DOHH2 (cell line): Measurements from ENCODE around the gene NUP93.

Experiments
- H3F3A ChIP-seq: fragments of 200-600 bp; sonication (generic), shearing (Covaris generic); 2 replicates; pipeline ENCODE4 v1.6.0; 2016; ENCODE audit warnings: antibody characterized with exemption, mild to moderate bottlenecking; ENCODE audit not compliant: control insufficient read depth, insufficient read depth
- H3K27ac ChIP-seq: fragments of 200-600 bp; sonication (generic); 2 replicates; pipeline ENCODE4 v1.5.1; 2014; ENCODE audit warnings: low read depth, mild to moderate bottlenecking, low read length, moderate library complexity
- H3K27me3 ChIP-seq: fragments of 200-600 bp; sonication (generic); 2 replicates; pipeline ENCODE4 v1.6.1; 2014; ENCODE audit warnings: mild to moderate bottlenecking, low read length, mixed read lengths; ENCODE audit not compliant: control insufficient read depth
- H3K36me3 ChIP-seq: fragments of 200-600 bp; sonication (generic); 2 replicates; pipeline ENCODE4 v1.6.1; 2014; ENCODE audit warnings: mild to moderate bottlenecking, low read length, moderate library complexity, mixed read lengths; ENCODE audit not compliant: control insufficient read depth
- H3K4me1 ChIP-seq: fragments of 200-600 bp; sonication (generic); 2 replicates; pipeline ENCODE4 v1.6.1; 2014; ENCODE audit warnings: mild to moderate bottlenecking, low read length, mixed read lengths; ENCODE audit not compliant: control insufficient read depth
- H3K4me2 ChIP-seq: fragments of 200-600 bp; sonication (generic); 2 replicates; pipeline ENCODE4 v1.6.0; 2014; ENCODE audit warnings: mild to moderate bottlenecking, low read length, moderate library complexity
- H3K4me3 ChIP-seq: fragments of 200-600 bp; sonication (generic); 2 replicates; pipeline ENCODE4 v1.5.1; 2014; ENCODE audit warnings: mild to moderate bottlenecking, low read length, mixed read lengths
- H3K79me2 ChIP-seq: fragments of 200-600 bp; sonication (generic); 2 replicates; pipeline ENCODE4 v1.6.1; 2014; ENCODE audit warnings: mild to moderate bottlenecking, low read length, mixed read lengths; ENCODE audit not compliant: control insufficient read depth
- H3K9me2 ChIP-seq: fragments of 200-600 bp; sonication (generic); replicated peaks from 2 replicates; pipeline ENCODE4 v1.6.1; 2014; ENCODE audit warnings: mild to moderate bottlenecking, low read length, mixed read lengths; ENCODE audit not compliant: control insufficient read depth
- H3K9me3 ChIP-seq: fragments of 200-600 bp; sonication (generic); 2 replicates; pipeline ENCODE4 v1.6.1; 2014; ENCODE audit warnings: antibody characterized with exemption, low read length, mixed read lengths; ENCODE audit not compliant: control insufficient read depth, insufficient read depth
- H4K20me1 ChIP-seq: fragments of 200-600 bp; sonication (generic); 2 replicates; pipeline ENCODE4 v1.6.0; 2014; ENCODE audit warnings: low read depth, mild to moderate bottlenecking, antibody characterized with exemption, low read length, moderate library complexity; ENCODE audit not compliant: control insufficient read depth, insufficient read depth
- CTCF ChIP-seq: fragments of 200-600 bp; sonication (generic); IDR thresholded peaks from one replicate; pipeline ENCODE4 v1.5.1; 2014; ENCODE audit warnings: antibody characterized with exemption, mild to moderate bottlenecking, low read depth, low read length; ENCODE audit not compliant: poor library complexity, severe bottlenecking
- EZH2phosphoT487 ChIP-seq: fragments of 200-600 bp; sonication (generic); IDR thresholded peaks from 2 replicates; pipeline ENCODE4 v1.6.1; 2017; ENCODE audit warnings: borderline replicate concordance, mild to moderate bottlenecking, antibody characterized with exemption, low read length, moderate library complexity, mixed read lengths

Gene NUP93

GRCh38 chr16:56726926-56727325, 3.0 kb upstream of the NUP93 start:
- Histone ChIP-seq H3K27me3 (peaks cover 8% of the 10 kb centered on the region), H3K9me2 (no peaks in the 10 kb centered on the region), H3F3A (no peaks in the 10 kb centered on the region), H3K36me3 (no peaks in the 10 kb centered on the region), H3K79me2 (peaks cover 23% of the 10 kb centered on the region), H3K27ac (no peak overlapping the region), H3K4me3 (no peak overlapping the region), H4K20me1 (peaks cover under 1% of the 10 kb centered on the region; the same call in 1 of the 2 replicates), H3K9me3 (no peaks in the 10 kb centered on the region), H3K4me1 (peaks cover 24% of the 10 kb centered on the region), H3K4me2 (no peak overlapping the region)
- TF ChIP-seq CTCF (no peak), EZH2phosphoT487 (no peak)

- Histone ChIP-seq H3K9me3 (no peaks in the 10 kb centered on the region), H3K27me3 (no peaks in the 10 kb centered on the region; the same call in 1 of the 2 replicates), H3K27ac (no peak overlapping the region), H4K20me1 (peaks cover 11% of the 10 kb centered on the region; the same call in 1 of the 2 replicates), H3K9me2 (no peaks in the 10 kb centered on the region), H3K4me1 (peaks cover 34% of the 10 kb centered on the region), H3K79me2 (peaks cover 34% of the 10 kb centered on the region), H3K36me3 (no peaks in the 10 kb centered on the region), H3K4me3 (no peak overlapping the region), H3K4me2 (no peak overlapping the region), H3F3A (no peaks in the 10 kb centered on the region)
- TF ChIP-seq EZH2phosphoT487 (no peak), CTCF (no peak)
These were observed 1.9 kb upstream of the NUP93 start for GRCh38 chr16:56728027-56728426.

GRCh38 chr16:56728980-56729734, 772 bp upstream of the NUP93 start:
- Histone ChIP-seq H3K4me3 (peak overlapping the region; percentile 100), H3K27me3 (no peaks in the 10 kb centered on the region; the same call in 1 of the 2 replicates), H3K9me2 (no peaks in the 10 kb centered on the region), H4K20me1 (peaks cover 12% of the 10 kb centered on the region; the same call in 1 of the 2 replicates), H3K9me3 (no peaks in the 10 kb centered on the region), H3K27ac (no peak overlapping the region), H3K79me2 (peaks cover 46% of the 10 kb centered on the region), H3K36me3 (peaks cover 4% of the 10 kb centered on the region), H3K4me2 (peak overlapping the region; percentile 76), H3F3A (no peaks in the 10 kb centered on the region), H3K4me1 (peaks cover 38% of the 10 kb centered on the region)
- no peak for TF ChIP-seq CTCF
- no peak for TF ChIP-seq EZH2phosphoT487
